Epithelial cell of esophagus (primary cell): Measurements from ENCODE around the gene STAT1.

Experiments
- DNase-seq: peaks from one replicate; pipeline ENCODE4 v3.0.0; 2010; ENCODE audit warnings: low read depth
- H3K4me3 ChIP-seq: 2 replicates; pipeline ENCODE4 v1.5.1; 2011; ENCODE audit warnings: mild to moderate bottlenecking, low read length, control low read depth
- CTCF ChIP-seq: IDR thresholded peaks from 2 replicates; pipeline ENCODE4 v1.5.1; 2011; ENCODE audit warnings: low read depth, mild to moderate bottlenecking, low read length, control low read depth, inconsistent platforms; ENCODE audit not compliant: insufficient read depth; ENCODE audit errors: missing control alignments

Gene STAT1

GRCh38 chr2:190978389-190979053 lies 35.5 kb downstream of the STAT1 start:
- no peak overlapping the region for H3K4me3 ChIP-seq
- no peak for DNase-seq
- no peak for TF ChIP-seq CTCF

DNA sequence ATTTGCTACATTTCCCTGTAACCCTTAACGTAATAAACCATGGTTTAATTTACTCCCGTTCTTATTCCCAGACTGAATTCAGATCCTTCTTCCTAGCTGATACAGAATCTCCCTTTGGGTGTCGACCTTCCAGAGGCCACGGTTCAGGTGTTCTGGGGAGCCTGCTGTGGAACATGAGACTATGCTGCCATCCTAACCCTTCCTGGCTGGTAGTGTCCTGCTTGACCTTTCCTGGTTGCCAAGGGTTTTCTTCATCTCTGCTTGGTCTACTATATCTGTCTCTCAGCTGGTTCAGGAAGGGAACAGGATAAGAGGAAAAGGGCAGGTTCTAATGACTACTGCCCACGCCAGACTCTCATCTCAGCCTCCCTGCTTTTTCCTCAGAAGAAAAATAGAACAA lies 36.5 kb downstream of the STAT1 start:
- no peak for TF ChIP-seq CTCF
- no peak for DNase-seq
- H3K4me3 ChIP-seq = no peak overlapping the region

GRCh38 chr2:190976521-190976920 lies 37.5 kb downstream of the STAT1 start:
- TF ChIP-seq CTCF = no peak
- no peak for DNase-seq
- H3K4me3 ChIP-seq = no peak overlapping the region

- TF ChIP-seq CTCF = no peak
- H3K4me3 ChIP-seq = no peak overlapping the region
- no peak for DNase-seq
These were observed 39.2 kb downstream of the STAT1 start for GRCh38 chr2:190974629-190975361.

DNA sequence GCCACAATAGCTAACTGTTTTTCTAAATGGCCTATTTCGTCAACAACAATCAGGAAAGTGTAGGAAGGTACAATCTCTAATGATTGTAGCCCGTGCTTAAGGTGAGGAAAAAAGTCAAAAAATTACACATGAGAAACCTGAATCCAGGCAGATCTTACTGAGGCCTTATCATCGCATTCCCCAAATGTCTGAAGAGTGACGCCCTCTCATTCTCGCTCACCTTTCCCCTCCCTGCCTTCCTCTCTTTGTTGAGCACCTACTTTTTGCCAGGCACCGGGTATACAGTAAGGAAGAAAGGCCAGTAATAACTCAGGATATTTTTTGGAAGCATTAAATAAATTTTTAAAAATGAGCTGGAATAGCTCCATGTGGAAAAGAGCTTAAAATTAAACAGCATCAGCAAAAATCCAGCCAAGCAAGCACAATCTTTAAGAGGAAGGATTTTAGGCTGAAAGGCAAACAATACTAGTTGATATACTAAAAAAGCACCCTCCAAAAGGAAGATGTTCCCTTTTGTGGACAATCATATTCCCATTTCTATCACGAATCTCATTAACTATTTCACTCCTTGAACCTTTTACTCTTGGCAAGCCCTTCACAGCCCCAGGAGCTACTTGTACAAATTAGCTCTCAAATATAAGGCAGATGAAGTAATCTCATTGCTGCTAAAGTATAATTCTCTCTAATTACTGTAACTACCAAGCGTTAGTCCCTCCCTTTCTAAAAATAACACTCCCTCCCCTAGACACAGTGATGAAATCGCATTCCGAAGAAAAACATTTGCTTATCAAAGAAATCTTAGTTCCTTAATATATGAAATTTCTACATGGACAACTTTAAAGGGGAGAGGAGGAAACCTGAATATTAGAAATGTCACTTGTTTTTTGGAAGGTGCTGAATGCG lies 40.0 kb downstream of the STAT1 start:
- H3K4me3 ChIP-seq = no peak overlapping the region
- DNase-seq = no peak
- no peak for TF ChIP-seq CTCF

GRCh38 chr2:190973262-190973661 lies 40.7 kb downstream of the STAT1 start:
- no peak for DNase-seq
- no peak overlapping the region for H3K4me3 ChIP-seq
- no peak for TF ChIP-seq CTCF
